OCI-LY7 (cell line): ENCODE results near the gene CD80. TPM values are rescaled to one million over a fixed set of nuclear protein-coding genes. Genes with fewer than 3 reads are reported as not detected.

Experiments used
- BruUV-seq: library from RNA; stranded (reverse); fragments of 400-500 nt; replicated peaks from 2 replicates; lab custom pipeline; 2021; lab: Mats Ljungman, UMichigan
- CTCF ChIA-PET: fragments of 300-600 bp; sonication (Branson Sonifier 250); formaldehyde crosslinking; loops from one replicate; lab custom pipeline; 2022; ENCODE audit warnings: antibody characterized with exemption; ENCODE audit not compliant: unreplicated experiment; lab: Charles Lee
- POLR2A ChIA-PET: fragments of 300-600 bp; sonication (Branson Sonifier 250); formaldehyde crosslinking; loops from one replicate; lab custom pipeline; 2022; ENCODE audit warnings: antibody characterized with exemption; lab: Charles Lee
- DNase-seq: peaks from one replicate; pipeline ENCODE4 v3.0.0-alpha.2; 2015; ENCODE audit warnings: low spot score
- H2AFZ ChIP-seq: fragments of 200-600 bp; sonication (generic), shearing (Covaris generic); 2 replicates; pipeline ENCODE4 v1.6.1; 2014; ENCODE audit warnings: mild to moderate bottlenecking, antibody characterized with exemption, low read length, moderate library complexity
- H3K27ac ChIP-seq: fragments of 200-600 bp; sonication (generic); 2 replicates; pipeline ENCODE4 v1.5.1; 2014; ENCODE audit warnings: mixed run types, low read depth, mild to moderate bottlenecking, moderate library complexity, low read length, inconsistent platforms; ENCODE audit not compliant: poor library complexity, severe bottlenecking
- H3K36me3 ChIP-seq: fragments of 200-600 bp; sonication (generic); 2 replicates; pipeline ENCODE4 v1.6.1; 2014; ENCODE audit warnings: mild to moderate bottlenecking, antibody characterized with exemption, low read length, moderate library complexity, mixed read lengths; ENCODE audit not compliant: insufficient read depth
- H3K4me1 ChIP-seq: fragments of 200-600 bp; sonication (generic); 2 replicates; pipeline ENCODE4 v1.5.1; 2014; ENCODE audit warnings: mild to moderate bottlenecking, low read length; ENCODE audit not compliant: insufficient read depth, poor library complexity, severe bottlenecking
- H3K4me2 ChIP-seq: fragments of 200-600 bp; sonication (generic); 2 replicates; pipeline ENCODE4 v1.6.1; 2014; ENCODE audit warnings: mild to moderate bottlenecking, low read length
- H3K4me3 ChIP-seq: fragments of 200-600 bp; sonication (generic); 2 replicates; pipeline ENCODE4 v1.5.1; 2014; ENCODE audit warnings: mild to moderate bottlenecking, low read depth, low read length; ENCODE audit not compliant: poor library complexity, severe bottlenecking
- H3K79me2 ChIP-seq: fragments of 200-600 bp; sonication (generic); 2 replicates; pipeline ENCODE4 v1.6.1; 2016; ENCODE audit warnings: low read depth, mild to moderate bottlenecking, low read length, moderate library complexity, mixed read lengths; ENCODE audit not compliant: insufficient read depth
- H3K9me2 ChIP-seq: fragments of 200-600 bp; sonication (generic); 2 replicates; pipeline ENCODE4 v1.6.1; 2016; ENCODE audit warnings: mild to moderate bottlenecking, low read length, mixed read lengths; ENCODE audit not compliant: insufficient read depth
- H3K9me3 ChIP-seq: fragments of 200-600 bp; sonication (generic); 2 replicates; pipeline ENCODE4 v1.6.1; 2014; ENCODE audit warnings: mild to moderate bottlenecking, mixed run types, low read length, mixed read lengths
- H4K20me1 ChIP-seq: fragments of 200-600 bp; sonication (generic); 2 replicates; pipeline ENCODE4 v1.6.1; 2014; ENCODE audit warnings: mild to moderate bottlenecking, antibody characterized with exemption, low read length, moderate library complexity, mixed read lengths; ENCODE audit not compliant: insufficient read depth
- EZH2phosphoT487 ChIP-seq: fragments of 200-600 bp; sonication (generic); IDR thresholded peaks from 2 replicates; pipeline ENCODE4 v1.6.1; 2018; ENCODE audit warnings: low read depth, borderline replicate concordance, mild to moderate bottlenecking, mixed run types, antibody characterized with exemption, low read length, moderate library complexity, mixed read lengths
- intact Hi-C: fragments of 100-400 bp; cut with micrococcal nuclease; formaldehyde crosslinking; loops from one replicate; pipeline ENCODE4 v1.10.0; 2022; ENCODE audit not compliant: unreplicated experiment
- total RNA-seq, 2 experiments: library from RNA; depleted of rRNA in 1 of 2; stranded (reverse); fragments of >200 nt in 1 of 2; shearing (Covaris generic) in 1 of 2; gene quantifications; 2 replicates each; pipeline ENCODE4 v1.2.3, GENCODE V29; 2014 to 2022
- TF ChIP-seq, protein P1 (sequence below): fragments of 200-600 bp; sonication (generic); conservative IDR thresholded peaks from 2 replicates; pipeline ENCODE4 v1.5.1; 2014; ENCODE audit warnings: mild to moderate bottlenecking, antibody characterized with exemption, low read length, moderate library complexity, mixed read lengths

CD80 gene
- total RNA-seq, 2 experiments from 2014 or later = not detected

DNA sequence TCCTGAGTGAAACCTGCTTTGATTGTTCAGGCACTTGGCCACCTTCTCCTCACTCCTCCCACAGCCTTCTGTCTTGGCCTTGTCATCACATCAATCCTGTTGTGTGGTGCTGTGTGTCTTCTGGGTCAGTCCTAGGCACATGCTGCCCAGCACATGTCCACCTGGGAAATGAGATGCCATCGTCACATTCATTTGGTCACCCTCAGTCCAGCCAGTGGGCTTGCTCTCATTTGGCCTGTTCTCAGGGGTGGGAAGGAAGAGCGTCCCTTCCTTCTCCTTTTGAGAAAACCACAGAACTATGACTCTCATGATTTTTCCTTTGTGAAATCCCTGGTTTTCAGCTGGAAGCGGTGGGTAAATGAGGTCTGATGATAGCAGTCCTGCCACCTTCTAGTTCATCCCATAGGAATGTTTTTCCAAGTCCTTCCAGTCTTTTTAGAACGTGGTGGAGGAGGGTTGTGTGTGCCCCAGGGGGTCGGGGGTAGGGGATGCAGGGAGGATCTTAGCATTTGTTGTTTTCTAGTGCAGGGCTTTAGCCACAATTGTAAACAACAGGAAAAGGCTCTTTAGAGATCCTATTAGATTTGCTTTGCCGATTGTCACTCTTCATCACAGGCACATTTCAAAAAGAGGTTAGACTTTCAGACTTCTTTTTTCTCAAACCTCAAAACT, 29.8 kb upstream of the CD80 start:
- Histone ChIP-seq H4K20me1 (no peaks in the 10 kb centered on the region), H3K27ac (no peak overlapping the region), H3K4me2 (no peak overlapping the region), H3K36me3 (no peaks in the 10 kb centered on the region), H3K9me2 (no peaks in the 10 kb centered on the region), H3K9me3 (no peaks in the 10 kb centered on the region), H3K79me2 (no peaks in the 10 kb centered on the region), H2AFZ (no peak overlapping the region), H3K4me1 (peaks cover 10% of the 10 kb centered on the region), H3K4me3 (no peak overlapping the region)
- TF ChIP-seq EZH2phosphoT487 = no peak
- TF ChIP-seq, protein P1, sequence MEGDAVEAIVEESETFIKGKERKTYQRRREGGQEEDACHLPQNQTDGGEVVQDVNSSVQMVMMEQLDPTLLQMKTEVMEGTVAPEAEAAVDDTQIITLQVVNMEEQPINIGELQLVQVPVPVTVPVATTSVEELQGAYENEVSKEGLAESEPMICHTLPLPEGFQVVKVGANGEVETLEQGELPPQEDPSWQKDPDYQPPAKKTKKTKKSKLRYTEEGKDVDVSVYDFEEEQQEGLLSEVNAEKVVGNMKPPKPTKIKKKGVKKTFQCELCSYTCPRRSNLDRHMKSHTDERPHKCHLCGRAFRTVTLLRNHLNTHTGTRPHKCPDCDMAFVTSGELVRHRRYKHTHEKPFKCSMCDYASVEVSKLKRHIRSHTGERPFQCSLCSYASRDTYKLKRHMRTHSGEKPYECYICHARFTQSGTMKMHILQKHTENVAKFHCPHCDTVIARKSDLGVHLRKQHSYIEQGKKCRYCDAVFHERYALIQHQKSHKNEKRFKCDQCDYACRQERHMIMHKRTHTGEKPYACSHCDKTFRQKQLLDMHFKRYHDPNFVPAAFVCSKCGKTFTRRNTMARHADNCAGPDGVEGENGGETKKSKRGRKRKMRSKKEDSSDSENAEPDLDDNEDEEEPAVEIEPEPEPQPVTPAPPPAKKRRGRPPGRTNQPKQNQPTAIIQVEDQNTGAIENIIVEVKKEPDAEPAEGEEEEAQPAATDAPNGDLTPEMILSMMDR = no peak
- ChIA-PET CTCF (no interaction called here), POLR2A (no interaction called here)
- no peak for DNase-seq
- intact Hi-C loops = no loop called here
- BruUV-seq = no TSS peak

DNA sequence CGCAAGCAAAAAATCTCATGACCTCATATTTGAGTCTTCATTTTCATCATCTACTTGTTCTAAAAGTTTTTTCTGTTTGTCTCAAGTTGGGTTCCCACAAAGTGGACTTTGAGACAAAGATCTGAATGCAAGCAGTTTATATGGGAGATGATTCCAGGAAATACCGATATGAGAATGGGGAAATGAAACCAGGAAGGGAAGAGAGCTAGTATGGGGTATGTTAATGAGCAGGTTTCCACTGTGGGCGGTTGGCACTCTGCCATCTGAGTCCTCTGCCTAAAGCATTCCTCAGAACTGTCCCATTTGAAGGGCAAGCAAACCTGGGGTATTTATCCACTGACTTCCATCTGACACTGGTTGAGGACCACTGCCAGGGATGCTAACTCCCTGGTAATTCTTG, 28.7 kb upstream of the CD80 start:
- ChIA-PET POLR2A (no interaction called here), CTCF (no interaction called here)
- H3K4me1 ChIP-seq = peaks cover 10% of the 10 kb centered on the region
- TF ChIP-seq, protein P1 = no peak
- no peak for TF ChIP-seq EZH2phosphoT487
- DNase-seq = peak; percentile 22
- intact Hi-C loops = no loop called here
- H3K27ac ChIP-seq = no peak overlapping the region
- no TSS peak for BruUV-seq
- H2AFZ ChIP-seq = no peak overlapping the region
- H3K9me2 ChIP-seq = no peaks in the 10 kb centered on the region
- H4K20me1 ChIP-seq = no peaks in the 10 kb centered on the region
- no peaks in the 10 kb centered on the region for H3K79me2 ChIP-seq
- no peaks in the 10 kb centered on the region for H3K9me3 ChIP-seq
- no peak overlapping the region for H3K4me3 ChIP-seq
- peak overlapping the region; percentile 4; the same call in 1 of the 2 replicates for H3K4me2 ChIP-seq
- H3K36me3 ChIP-seq = no peaks in the 10 kb centered on the region

DNA sequence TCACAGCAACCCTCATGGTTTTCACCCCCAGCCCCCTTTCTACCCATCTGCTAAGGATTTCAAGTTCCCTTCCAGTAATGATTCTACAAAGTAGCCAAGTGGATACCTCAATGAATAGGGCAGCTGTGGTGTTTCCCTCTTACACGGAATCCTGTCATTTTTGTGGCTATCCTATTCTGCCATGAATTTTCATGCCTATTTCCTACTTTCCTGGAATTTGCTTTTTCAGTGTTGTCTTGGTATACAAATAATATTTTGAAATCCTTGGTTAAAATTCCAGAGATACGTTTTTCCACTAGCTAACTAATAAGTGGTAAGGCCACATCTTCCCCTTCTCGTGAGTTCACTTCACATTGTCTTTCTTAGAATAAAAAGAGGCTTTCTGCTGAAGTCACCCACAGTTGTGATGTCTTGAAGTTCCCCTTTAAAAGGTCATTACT, 27.3 kb upstream of the CD80 start:
- Histone ChIP-seq H2AFZ (no peak overlapping the region), H3K4me2 (no peak overlapping the region), H3K9me3 (no peaks in the 10 kb centered on the region), H4K20me1 (no peaks in the 10 kb centered on the region), H3K79me2 (no peaks in the 10 kb centered on the region), H3K4me1 (peaks cover 10% of the 10 kb centered on the region), H3K9me2 (no peaks in the 10 kb centered on the region), H3K36me3 (no peaks in the 10 kb centered on the region), H3K4me3 (no peak overlapping the region), H3K27ac (no peak overlapping the region)
- CTCF ChIA-PET = no interaction called here
- intact Hi-C loops = no loop called here
- TF ChIP-seq EZH2phosphoT487 = no peak
- TF ChIP-seq, protein P1 = no peak
- no TSS peak for BruUV-seq
- POLR2A ChIA-PET = no interaction called here
- no peak for DNase-seq
